IMR-90 (cell line): ENCODE results near the gene TMC8.

ENCODE experiments used
- BHLHE40 ChIP-seq: fragments of 150-350 bp; IDR thresholded peaks from 2 replicates; pipeline ENCODE4 v1.6.1; 2016; ENCODE audit warnings: mild to moderate bottlenecking, low read depth, low read length
- CEBPB ChIP-seq: IDR thresholded peaks from 2 replicates; pipeline ENCODE4 v1.6.1; 2012; ENCODE audit warnings: low read depth, low read length, improper control_type of control experiment
- CHD1 ChIP-seq: IDR thresholded peaks from 2 replicates; pipeline ENCODE4 v1.6.1; 2012; ENCODE audit warnings: low read depth, low read length, improper control_type of control experiment
- CTCF ChIP-seq: conservative IDR thresholded peaks from 2 replicates; pipeline ENCODE4 v1.5.1; 2012; ENCODE audit warnings: mild to moderate bottlenecking, low read depth, low read length, improper control_type of control experiment
- FOS ChIP-seq: fragments of 150-350 bp; IDR thresholded peaks from 2 replicates; pipeline ENCODE4 v1.6.1; 2016; ENCODE audit warnings: low read depth, low read length
- MAFK ChIP-seq: IDR thresholded peaks from 2 replicates; pipeline ENCODE4 v1.6.1; 2012; ENCODE audit warnings: low read depth, low read length, improper control_type of control experiment
- MXI1 ChIP-seq: IDR thresholded peaks from 2 replicates; pipeline ENCODE4 v1.6.1; 2012; ENCODE audit warnings: low read depth, mild to moderate bottlenecking, low read length, moderate library complexity, borderline replicate concordance
- POLR2A ChIP-seq: IDR thresholded peaks from 2 replicates; pipeline ENCODE4 v1.6.1; 2012; ENCODE audit warnings: mild to moderate bottlenecking, low read depth, low read length
- RAD21 ChIP-seq: IDR thresholded peaks from 2 replicates; pipeline ENCODE4 v1.6.1; 2012; ENCODE audit warnings: low read length, improper control_type of control experiment
- RCOR1 ChIP-seq: IDR thresholded peaks from 2 replicates; pipeline ENCODE4 v1.6.1; 2012; ENCODE audit warnings: mild to moderate bottlenecking, low read length, improper control_type of control experiment; ENCODE audit not compliant: insufficient replicate concordance
- RFX5 ChIP-seq: IDR thresholded peaks from 2 replicates; pipeline ENCODE4 v1.8.0; 2012; ENCODE audit warnings: low read depth, mild to moderate bottlenecking, low read length, moderate library complexity
- SMC3 ChIP-seq: fragments of 150-350 bp; IDR thresholded peaks from 2 replicates; pipeline ENCODE4 v1.6.1; 2016; ENCODE audit warnings: low read depth, mild to moderate bottlenecking, antibody characterized with exemption, low read length, moderate library complexity

- TF ChIP-seq CTCF (no peak), POLR2A (no peak), CHD1 (no peak), BHLHE40 (no peak), FOS (no peak), RFX5 (no peak), RAD21 (no peak), RCOR1 (no peak), CEBPB (no peak), MAFK (no peak), MXI1 (no peak), SMC3 (no peak)
Observed at GRCh38 chr17:78130090-78130436, 508 bp upstream of the TMC8 start.
